CD4-positive, alpha-beta T cell (primary cell): ENCODE data around the gene MSRB3. TPM values are rescaled to one million over a fixed set of nuclear protein-coding genes. Genes with fewer than 3 reads are reported as not detected.

Experiments
- ATAC-seq: fragments of 200-7000 bp; cut with Tn5 transposase; one replicate; pipeline ENCODE4 v1.10.0; 2022; ENCODE audit warnings: mild to moderate bottlenecking; ENCODE audit not compliant: poor library complexity
- CTCF ChIA-PET: fragments of 350-600 bp; sonication (Branson Sonifier 250); formaldehyde crosslinking; loops from one replicate; lab custom pipeline; 2021; ENCODE audit warnings: antibody characterized with exemption, inconsistent platforms; lab: Charles Lee
- POLR2A ChIA-PET: fragments of 350-600 bp; sonication (Branson Sonifier 250); formaldehyde crosslinking; loops from one replicate; lab custom pipeline; 2021; ENCODE audit warnings: antibody characterized with exemption, inconsistent platforms; lab: Charles Lee
- DNase-seq, 14 experiments: peaks; one replicate each; pipeline ENCODE4 v3.0.0-alpha.2; 2013 to 2020; ENCODE audit warnings: mixed read lengths in 2 of 14
- H3K27ac ChIP-seq, 2 donors: one replicate each; pipeline versions ENCODE4 v1.5.1 to v1.7.0; 2013; ENCODE audit warnings: low read length in 2 of 2, low read depth in 1 of 2, mild to moderate bottlenecking in 1 of 2
- H3K27me3 ChIP-seq, 2 experiments: 1 replicate in 1 of 2; 2 replicates in 1 of 2; pipeline versions ENCODE4 v1.6.1 to v1.7.0; 2013; ENCODE audit warnings: low read length in 2 of 2, control low read depth in 1 of 2, mild to moderate bottlenecking in 1 of 2, moderate library complexity in 1 of 2; ENCODE audit not compliant: insufficient read depth in 2 of 2, control insufficient read depth in 1 of 2
- H3K36me3 ChIP-seq: one replicate; pipeline ENCODE4 v1.6.1; 2013; ENCODE audit warnings: low read length, control low read depth; ENCODE audit not compliant: insufficient read depth
- H3K4me1 ChIP-seq: one replicate; pipeline ENCODE4 v1.6.1; 2013; ENCODE audit warnings: low read length, control low read depth; ENCODE audit not compliant: insufficient read depth
- H3K4me3 ChIP-seq: one replicate; pipeline ENCODE4 v1.5.1; 2013; ENCODE audit warnings: mild to moderate bottlenecking, low read length, moderate library complexity
- H3K9me3 ChIP-seq, 2 experiments: 1 replicate in 1 of 2; 2 replicates in 1 of 2; pipeline versions ENCODE4 v1.6.1 to v1.7.0; 2013; ENCODE audit warnings: low read length in 2 of 2, mild to moderate bottlenecking in 2 of 2, control low read depth in 1 of 2, moderate library complexity in 1 of 2; ENCODE audit not compliant: control insufficient read depth in 1 of 2, insufficient read depth in 1 of 2
- H3K27ac Mint-ChIP-seq: one replicate; pipeline ENCODE4 v1.8.0; 2020; ENCODE audit warnings: mixed read lengths
- H3K27me3 Mint-ChIP-seq: one replicate; pipeline ENCODE4 v1.8.0; 2021; ENCODE audit warnings: mixed read lengths
- H3K36me3 Mint-ChIP-seq: one replicate; pipeline ENCODE4 v1.8.0; 2021; ENCODE audit warnings: low read depth, mixed read lengths
- H3K4me1 Mint-ChIP-seq: one replicate; pipeline ENCODE4 v1.8.0; 2021; ENCODE audit warnings: low read depth, mixed read lengths
- H3K4me3 Mint-ChIP-seq: one replicate; pipeline ENCODE4 v1.8.0; 2020; ENCODE audit warnings: mild to moderate bottlenecking, mixed read lengths
- H3K9me3 Mint-ChIP-seq: one replicate; pipeline ENCODE4 v1.8.0; 2020; ENCODE audit warnings: mixed read lengths
- CTCF ChIP-seq: fragments of 200-600 bp; IDR thresholded peaks from one replicate; pipeline ENCODE4 v1.8.0; 2022; ENCODE audit warnings: antibody characterized with exemption, mild to moderate bottlenecking
- intact Hi-C, 2 experiments: fragments of 100-400 bp; cut with DNase I in 1 of 2; cut with micrococcal nuclease in 1 of 2; formaldehyde crosslinking; loops; one replicate each; pipeline versions ENCODE4 v1.15.1 to v1.9.0; 2023 to 2025; cut with DNase I, micrococcal nuclease
- total RNA-seq, 174 experiments: library from RNA in 2 of 174; stranded (reverse) in 2 of 174; gene quantifications; one replicate each; pipeline ENCODE4 v1.2.3 and lab custom pipeline; 2021 to 2026

The MSRB3 gene
- total RNA-seq, 2 experiments from 2014 or later: 0.17 TPM; not detected in 1

GRCh38 chr12:65497660-65498059, 219.2 kb downstream of the MSRB3 start:
- no peaks in the 10 kb centered on the region for H3K9me3 Mint-ChIP-seq
- ChIA-PET CTCF (no interaction called here), POLR2A (no interaction called here)
- H3K4me1 Mint-ChIP-seq: no peaks in the 10 kb centered on the region
- Histone ChIP-seq H3K36me3 (no peaks in the 10 kb centered on the region), H3K9me3 (peaks cover 0 to 4% of the 10 kb centered on the region in 2 experiments), H3K4me3 (no peak overlapping the region), H3K4me1 (no peaks in the 10 kb centered on the region), H3K27ac (no peak overlapping the region), H3K27me3 (no peaks in the 10 kb centered on the region)
- intact Hi-C loops: no loop called here
- no peak for TF ChIP-seq CTCF
- DNase-seq: no peak
- ATAC-seq: no peak
- no peaks in the 10 kb centered on the region for H3K36me3 Mint-ChIP-seq
- H3K27ac Mint-ChIP-seq: no peak overlapping the region
- no peak overlapping the region for H3K4me3 Mint-ChIP-seq
- H3K27me3 Mint-ChIP-seq: peaks cover 10% of the 10 kb centered on the region

DNA sequence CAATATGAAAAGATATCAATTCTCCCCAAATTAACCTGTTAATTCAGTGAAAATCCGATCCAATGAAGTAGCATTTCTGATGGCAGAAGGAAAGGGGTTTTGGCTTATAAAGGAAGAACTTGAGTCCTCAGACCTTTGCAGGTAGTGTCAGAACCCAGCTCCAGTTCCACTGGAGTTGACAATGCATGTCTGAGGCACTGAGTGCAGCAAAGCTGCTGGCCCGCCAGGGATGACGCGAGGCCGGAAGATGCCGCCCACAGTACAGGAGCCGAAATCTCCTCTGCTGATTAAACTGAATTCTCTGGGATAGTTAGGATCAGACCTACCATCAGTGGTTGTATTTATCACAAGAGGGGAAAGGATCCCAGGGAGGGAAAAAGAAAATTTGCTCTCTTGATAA, 220.7 kb downstream of the MSRB3 start:
- intact Hi-C loops: no loop called here
- no peak for TF ChIP-seq CTCF
- H3K4me1 Mint-ChIP-seq: no peaks in the 10 kb centered on the region
- POLR2A ChIA-PET: no interaction called here
- no peak overlapping the region for H3K27ac Mint-ChIP-seq
- H3K4me3 Mint-ChIP-seq: no peak overlapping the region
- peaks cover 16% of the 10 kb centered on the region for H3K27me3 Mint-ChIP-seq
- H3K36me3 Mint-ChIP-seq: no peaks in the 10 kb centered on the region
- Histone ChIP-seq H3K27ac (no peak overlapping the region), H3K36me3 (no peaks in the 10 kb centered on the region), H3K9me3 (peaks cover 0 to 4% of the 10 kb centered on the region in 2 experiments), H3K4me1 (no peaks in the 10 kb centered on the region), H3K27me3 (no peaks in the 10 kb centered on the region), H3K4me3 (no peak overlapping the region)
- no peak for ATAC-seq
- CTCF ChIA-PET: no interaction called here
- DNase-seq: no peak
- no peaks in the 10 kb centered on the region for H3K9me3 Mint-ChIP-seq

GRCh38 chr12:65500091-65500900, 221.8 kb downstream of the MSRB3 start:
- no peak overlapping the region for H3K27ac ChIP-seq
- no peaks in the 10 kb centered on the region for H3K36me3 Mint-ChIP-seq
- no peaks in the 10 kb centered on the region for H3K4me1 Mint-ChIP-seq
- H3K4me1 ChIP-seq: no peaks in the 10 kb centered on the region
- CTCF ChIA-PET: no interaction called here
- peaks cover 16% of the 10 kb centered on the region for H3K27me3 Mint-ChIP-seq
- no peak overlapping the region for H3K27ac Mint-ChIP-seq
- POLR2A ChIA-PET: no interaction called here
- intact Hi-C loops: no loop called here
- no peak for TF ChIP-seq CTCF
- no peak for DNase-seq
- H3K36me3 ChIP-seq: no peaks in the 10 kb centered on the region
- no peak for ATAC-seq
- peaks cover 0 to 4% of the 10 kb centered on the region in 2 experiments for H3K9me3 ChIP-seq
- no peak overlapping the region for H3K4me3 Mint-ChIP-seq
- H3K27me3 ChIP-seq: no peaks in the 10 kb centered on the region
- no peaks in the 10 kb centered on the region for H3K9me3 Mint-ChIP-seq
- no peak overlapping the region for H3K4me3 ChIP-seq
